ENCODE measurements around the gene MOB3C. TPM values are rescaled to one million over a fixed set of nuclear protein-coding genes. Genes with fewer than 3 reads are reported as not detected.

The MOB3C gene
- total RNA-seq, 1 donor from 2014 or later, result 1.1 TPM

- Histone ChIP-seq H2AFZ (replicated peaks) (no peak overlapping the region), H3K79me2 (ENCODE audit: low read depth) (no peaks in the 10 kb centered on the region), H3K27ac (no peak overlapping the region), H3K4me2 (no peak overlapping the region), H3K9me3 (ENCODE audit: low read depth) (no peaks in the 10 kb centered on the region), H3K4me1 (peaks cover 40% of the 10 kb centered on the region), H3K9ac (no peak overlapping the region), H3K36me3 (no peaks in the 10 kb centered on the region), H3K4me3 (no peak overlapping the region), H3F3A (ENCODE audit: low read depth) (peaks cover 50% of the 10 kb centered on the region), H3K27me3 (no peaks in the 10 kb centered on the region), H4K20me1 (ENCODE audit: low read depth) (peaks cover 4% of the 10 kb centered on the region)
- no peaks in the 10 kb centered on the region for H3K27me3 Mint-ChIP-seq (ENCODE audit: insufficient read depth, low read depth)
- TF ChIP-seq, protein P1, sequence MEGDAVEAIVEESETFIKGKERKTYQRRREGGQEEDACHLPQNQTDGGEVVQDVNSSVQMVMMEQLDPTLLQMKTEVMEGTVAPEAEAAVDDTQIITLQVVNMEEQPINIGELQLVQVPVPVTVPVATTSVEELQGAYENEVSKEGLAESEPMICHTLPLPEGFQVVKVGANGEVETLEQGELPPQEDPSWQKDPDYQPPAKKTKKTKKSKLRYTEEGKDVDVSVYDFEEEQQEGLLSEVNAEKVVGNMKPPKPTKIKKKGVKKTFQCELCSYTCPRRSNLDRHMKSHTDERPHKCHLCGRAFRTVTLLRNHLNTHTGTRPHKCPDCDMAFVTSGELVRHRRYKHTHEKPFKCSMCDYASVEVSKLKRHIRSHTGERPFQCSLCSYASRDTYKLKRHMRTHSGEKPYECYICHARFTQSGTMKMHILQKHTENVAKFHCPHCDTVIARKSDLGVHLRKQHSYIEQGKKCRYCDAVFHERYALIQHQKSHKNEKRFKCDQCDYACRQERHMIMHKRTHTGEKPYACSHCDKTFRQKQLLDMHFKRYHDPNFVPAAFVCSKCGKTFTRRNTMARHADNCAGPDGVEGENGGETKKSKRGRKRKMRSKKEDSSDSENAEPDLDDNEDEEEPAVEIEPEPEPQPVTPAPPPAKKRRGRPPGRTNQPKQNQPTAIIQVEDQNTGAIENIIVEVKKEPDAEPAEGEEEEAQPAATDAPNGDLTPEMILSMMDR (IDR thresholded peaks at IDR 0.05), result no peak
- TF ChIP-seq EZH2phosphoT487 (IDR thresholded peaks at IDR 0.05), result no peak
- no peak for TF ChIP-seq EZH2 (IDR thresholded peaks at IDR 0.05)
- no peaks in the 10 kb centered on the region for H3K9me3 Mint-ChIP-seq
- H3K36me3 Mint-ChIP-seq, result peaks cover 5% of the 10 kb centered on the region
- no peak overlapping the region for H3K27ac Mint-ChIP-seq
- no peak for DNase-seq (ENCODE audit: low spot score)
- no peak overlapping the region for H3K4me3 Mint-ChIP-seq
- H3K4me1 Mint-ChIP-seq, result peaks cover 33% of the 10 kb centered on the region
Measured at GRCh38 chr1:46571691-46572225, 44.9 kb downstream of the MOB3C start.

GRCh38 chr1:46569884-46570725 is 46.5 kb downstream of the MOB3C start:
- no peak overlapping the region for H2AFZ ChIP-seq (replicated peaks)
- H3F3A ChIP-seq (ENCODE audit: low read depth), result peaks cover 33% of the 10 kb centered on the region
- no peak overlapping the region for H3K4me3 Mint-ChIP-seq
- no peak overlapping the region for H3K27ac ChIP-seq
- H3K4me1 Mint-ChIP-seq, result peaks cover 21% of the 10 kb centered on the region
- H3K4me2 ChIP-seq, result no peak overlapping the region
- no peak overlapping the region for H3K4me3 ChIP-seq
- peaks cover 24% of the 10 kb centered on the region for H3K4me1 ChIP-seq
- no peaks in the 10 kb centered on the region for H3K79me2 ChIP-seq (ENCODE audit: low read depth)
- H3K36me3 ChIP-seq, result no peaks in the 10 kb centered on the region
- peaks cover 5% of the 10 kb centered on the region for H3K36me3 Mint-ChIP-seq
- peaks cover 4% of the 10 kb centered on the region for H4K20me1 ChIP-seq (ENCODE audit: low read depth)
- no peak overlapping the region for H3K27ac Mint-ChIP-seq
- H3K9ac ChIP-seq, result no peak overlapping the region
- H3K27me3 ChIP-seq, result no peaks in the 10 kb centered on the region
- no peaks in the 10 kb centered on the region for H3K9me3 ChIP-seq (ENCODE audit: low read depth)
- TF ChIP-seq, protein P1 (IDR thresholded peaks at IDR 0.05), result no peak
- TF ChIP-seq EZH2phosphoT487 (IDR thresholded peaks at IDR 0.05), result no peak
- TF ChIP-seq EZH2 (IDR thresholded peaks at IDR 0.05), result no peak
- H3K9me3 Mint-ChIP-seq, result no peaks in the 10 kb centered on the region
- H3K27me3 Mint-ChIP-seq (ENCODE audit: insufficient read depth, low read depth), result peaks cover 2% of the 10 kb centered on the region
- no peak for DNase-seq (ENCODE audit: low spot score)

GRCh38 chr1:46569116-46569515 is 47.5 kb downstream of the MOB3C start:
- Histone ChIP-seq H3K27ac (no peak overlapping the region), H3F3A (ENCODE audit: low read depth) (peaks cover 23% of the 10 kb centered on the region), H3K4me1 (peaks cover 18% of the 10 kb centered on the region), H3K9ac (no peak overlapping the region), H3K9me3 (ENCODE audit: low read depth) (no peaks in the 10 kb centered on the region), H3K27me3 (no peaks in the 10 kb centered on the region), H3K36me3 (no peaks in the 10 kb centered on the region), H3K4me2 (peak overlapping the region; percentile 36), H3K4me3 (no peak overlapping the region), H4K20me1 (ENCODE audit: low read depth) (peaks cover 4% of the 10 kb centered on the region), H3K79me2 (ENCODE audit: low read depth) (no peaks in the 10 kb centered on the region), H2AFZ (replicated peaks) (peak overlapping the region; percentile 7)
- Mint-ChIP-seq H3K36me3 (peaks cover 8% of the 10 kb centered on the region), H3K9me3 (no peaks in the 10 kb centered on the region), H3K4me3 (no peak overlapping the region), H3K4me1 (peaks cover 18% of the 10 kb centered on the region), H3K27ac (no peak overlapping the region), H3K27me3 (ENCODE audit: insufficient read depth, low read depth) (peaks cover 2% of the 10 kb centered on the region)
- TF ChIP-seq, protein P1 (IDR thresholded peaks at IDR 0.05), result no peak
- no peak for TF ChIP-seq EZH2phosphoT487 (IDR thresholded peaks at IDR 0.05)
- no peak for TF ChIP-seq EZH2 (IDR thresholded peaks at IDR 0.05)
- no peak for DNase-seq (ENCODE audit: low spot score)

Data from neural progenitor cell (in vitro differentiated cells).